Fibroblast of pulmonary artery (primary cell): ENCODE data around the gene CHIT1.

Experiments used
- DNase-seq: peaks from one replicate; pipeline ENCODE4 v3.0.0-alpha.2; 2010; ENCODE audit warnings: low read depth
- H3K4me3 ChIP-seq: replicated peaks from 2 replicates; pipeline ENCODE4 v1.5.1; 2011; ENCODE audit warnings: low read depth, mild to moderate bottlenecking, control low read depth, low read length, moderate library complexity
- CTCF ChIP-seq: IDR thresholded peaks from 2 replicates; pipeline ENCODE4 v1.5.1; 2011; ENCODE audit warnings: mild to moderate bottlenecking, control low read depth, low read length, inconsistent platforms; ENCODE audit errors: missing control alignments

CHIT1 gene

DNA sequence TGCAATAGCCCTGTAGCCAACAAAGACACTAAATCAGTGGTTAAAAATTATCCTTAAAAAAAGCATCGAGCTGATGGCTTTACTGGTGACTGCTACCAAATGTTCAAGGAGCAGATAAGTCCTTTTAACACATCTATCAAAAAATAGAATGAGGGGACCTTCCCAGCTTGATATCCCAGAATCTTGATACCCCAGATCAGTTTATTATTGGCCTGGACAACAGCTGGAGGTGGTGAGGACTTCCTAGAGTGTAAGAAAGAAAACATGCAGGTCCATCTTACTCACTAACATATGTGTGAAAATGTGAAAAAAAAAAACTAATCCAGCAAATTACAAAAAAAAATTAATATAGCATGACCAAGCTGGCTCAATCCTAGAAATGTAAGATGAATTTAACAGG, 21.3 kb downstream of the CHIT1 start:
- TF ChIP-seq CTCF = no peak
- no peak for DNase-seq
- H3K4me3 ChIP-seq = no peak overlapping the region

DNA sequence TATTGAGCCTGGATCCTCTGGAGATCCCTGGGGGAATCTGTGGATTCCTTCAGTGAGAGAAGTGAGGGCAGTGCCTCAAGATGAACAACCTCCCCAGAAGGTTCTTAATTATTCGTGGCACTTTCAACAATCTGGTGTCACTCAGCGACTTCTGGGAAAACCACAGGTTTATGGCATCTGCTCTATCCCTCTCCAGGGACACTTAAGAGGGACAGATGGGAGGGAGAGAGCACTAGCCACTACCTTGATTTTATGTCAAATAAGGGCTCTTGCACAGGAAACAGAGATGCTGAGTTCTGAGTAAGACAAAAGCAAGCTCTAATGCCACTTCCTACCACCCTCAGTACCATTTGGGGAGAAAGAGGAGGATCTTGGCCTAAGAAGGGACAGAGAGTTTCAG, 21.7 kb downstream of the CHIT1 start:
- H3K4me3 ChIP-seq = no peak overlapping the region
- TF ChIP-seq CTCF = no peak
- no peak for DNase-seq

DNA sequence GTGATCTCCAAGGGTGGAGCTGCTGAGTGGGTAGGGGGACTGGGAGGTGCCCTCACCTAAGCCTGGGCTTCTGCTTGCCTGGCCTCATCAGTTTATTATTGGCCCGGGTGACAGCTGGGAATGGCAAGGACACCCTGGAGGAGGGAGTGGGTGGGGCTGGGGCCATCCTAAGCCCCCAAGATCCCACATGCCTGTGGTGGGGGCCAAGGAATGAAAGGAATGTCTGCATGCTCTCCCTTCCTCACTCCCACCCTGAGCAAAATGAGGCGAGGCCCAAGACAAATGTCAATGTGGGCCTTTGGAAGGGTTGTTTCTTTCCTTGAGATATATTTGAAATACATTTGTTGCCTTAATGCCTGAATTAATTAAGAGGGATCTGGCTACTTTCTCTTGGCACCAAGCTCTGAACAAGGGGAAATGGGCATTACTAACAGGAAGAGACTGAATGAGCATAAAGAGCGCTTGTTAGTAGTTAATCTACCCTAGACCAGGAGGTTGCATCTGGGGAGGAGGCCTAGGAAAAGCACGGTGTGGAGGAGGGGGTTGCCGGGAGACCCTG, 23.3 kb downstream of the CHIT1 start:
- H3K4me3 ChIP-seq = no peak overlapping the region
- no peak for DNase-seq
- no peak for TF ChIP-seq CTCF

- no peak for DNase-seq
- H3K4me3 ChIP-seq = no peak overlapping the region
- TF ChIP-seq CTCF = no peak
These were observed 24.7 kb downstream of the CHIT1 start for GRCh38 chr1:203204756-203205155.

DNA sequence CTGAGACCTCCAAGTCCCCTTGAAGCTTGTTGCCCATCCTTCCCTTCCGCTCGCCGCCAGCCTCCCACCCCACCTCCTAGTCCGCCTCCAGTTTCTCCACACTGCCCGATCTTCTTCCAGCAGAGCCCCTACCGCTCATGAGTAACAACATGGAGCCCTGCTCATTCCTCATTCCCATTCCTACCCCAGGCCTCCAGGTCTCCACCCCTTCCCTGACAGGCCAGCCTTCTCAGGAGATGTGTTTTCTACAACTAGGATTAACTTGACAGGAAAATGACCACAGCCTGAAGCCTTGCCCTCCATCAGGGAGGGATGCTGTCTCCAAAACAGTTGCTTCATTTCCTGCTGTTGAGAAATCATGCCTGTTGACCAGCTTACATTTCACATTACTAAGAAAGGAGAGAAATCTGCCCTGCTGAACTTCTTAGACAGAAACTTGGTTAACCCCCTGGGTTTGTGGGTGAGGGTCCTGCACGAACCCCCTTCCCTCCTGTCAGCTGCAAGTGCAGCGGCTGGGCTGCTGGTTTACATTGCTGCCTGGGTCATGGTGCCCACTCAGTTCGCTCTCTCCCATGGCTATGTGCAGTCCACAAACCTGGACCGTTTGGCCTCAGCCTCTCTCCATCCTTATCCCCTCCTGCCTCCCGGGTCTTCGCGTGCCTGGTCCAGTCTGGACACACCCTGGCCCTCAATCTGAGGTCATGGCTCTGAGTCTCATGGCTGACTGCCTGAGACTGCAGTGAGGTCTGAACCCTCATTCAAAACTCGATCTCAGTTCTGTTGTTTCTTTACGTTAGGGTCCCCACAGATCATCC, 26.8 kb downstream of the CHIT1 start:
- H3K4me3 ChIP-seq = no peak overlapping the region
- no peak for TF ChIP-seq CTCF
- DNase-seq = peak; percentile 98

- no peak for DNase-seq
- no peak for TF ChIP-seq CTCF
These were observed 27.8 kb downstream of the CHIT1 start for GRCh38 chr1:203201516-203202205.

More at GRCh38 chr1:203201516-203202205, 27.8 kb downstream of the CHIT1 start:
- no peak overlapping the region for H3K4me3 ChIP-seq
